ES-I3 (cell line): ENCODE measurements around the gene MYL5.
"Not testable (repeated sequence)": the region's sequence is repeated elsewhere in the genome, so short reads cannot be mapped to it uniquely, and the experiment has no call there.

ENCODE experiments used
- H3K36me3 ChIP-seq: 2 replicates; pipeline ENCODE4 v1.6.1; 2013; ENCODE audit warnings: mild to moderate bottlenecking, low read length, control low read depth, moderate library complexity; ENCODE audit not compliant: insufficient read depth
- H3K4me1 ChIP-seq: 2 replicates; pipeline ENCODE4 v1.6.1; 2013; ENCODE audit warnings: mild to moderate bottlenecking, control low read depth, low read length; ENCODE audit not compliant: insufficient read depth
- H3K9ac ChIP-seq: 2 replicates; pipeline ENCODE4 v1.6.1; 2013; ENCODE audit warnings: low read depth, mild to moderate bottlenecking, low read length, moderate library complexity
- H3K9me3 ChIP-seq: 2 replicates; pipeline ENCODE4 v1.6.1; 2013; ENCODE audit warnings: mild to moderate bottlenecking, low read length, moderate library complexity; ENCODE audit not compliant: control insufficient read depth, insufficient read depth

Gene MYL5

GRCh38 chr4:666822-667544 lies 7.4 kb upstream of the MYL5 start:
- Histone ChIP-seq H3K9me3 (no peaks in the 10 kb centered on the region), H3K4me1 (no peaks in the 10 kb centered on the region), H3K9ac (no peak overlapping the region), H3K36me3 (no peaks in the 10 kb centered on the region)

- no peaks in the 10 kb centered on the region for H3K4me1 ChIP-seq
- no peaks in the 10 kb centered on the region for H3K36me3 ChIP-seq
- no peak overlapping the region for H3K9ac ChIP-seq
- H3K9me3 ChIP-seq, result no peaks in the 10 kb centered on the region
These were observed 6.8 kb upstream of the MYL5 start for GRCh38 chr4:667545-667925.

- H3K9ac ChIP-seq, H3K9me3 ChIP-seq, H3K36me3 ChIP-seq, H3K4me1 ChIP-seq: not testable (repeated sequence)
These were observed 6.1 kb upstream of the MYL5 start for GRCh38 chr4:668219-668618.

GRCh38 chr4:669806-670559 lies 4.4 kb upstream of the MYL5 start:
- H3K36me3 ChIP-seq, H3K9ac ChIP-seq, H3K4me1 ChIP-seq, H3K9me3 ChIP-seq: not testable (repeated sequence)

- Histone ChIP-seq H3K4me1 (no peaks in the 10 kb centered on the region; the same call in 1 of the 2 replicates), H3K36me3 (no peaks in the 10 kb centered on the region; the same call in 1 of the 2 replicates), H3K9ac (no peak overlapping the region), H3K9me3 (no peaks in the 10 kb centered on the region)
These were observed 2.6 kb upstream of the MYL5 start for GRCh38 chr4:671769-672168.

GRCh38 chr4:673349-674091 lies 822 bp upstream of the MYL5 start:
- Histone ChIP-seq H3K4me1 (no peaks in the 10 kb centered on the region; the same call in 1 of the 2 replicates), H3K9me3 (no peaks in the 10 kb centered on the region), H3K36me3 (no peaks in the 10 kb centered on the region; the same call in 1 of the 2 replicates), H3K9ac (peak overlapping the region; percentile 61)

GRCh38 chr4:675036-675882 lies 917 bp downstream of the MYL5 start:
- Histone ChIP-seq H3K4me1 (no peaks in the 10 kb centered on the region; the same call in 1 of the 2 replicates), H3K9ac (peak overlapping the region; percentile 96), H3K36me3 (no peaks in the 10 kb centered on the region; the same call in 1 of the 2 replicates), H3K9me3 (no peaks in the 10 kb centered on the region)

GRCh38 chr4:675980-676870 lies 1.9 kb downstream of the MYL5 start:
- Histone ChIP-seq H3K9ac (no peak overlapping the region), H3K4me1 (no peaks in the 10 kb centered on the region; the same call in 1 of the 2 replicates), H3K36me3 (no peaks in the 10 kb centered on the region; the same call in 1 of the 2 replicates), H3K9me3 (no peaks in the 10 kb centered on the region)

- Histone ChIP-seq H3K4me1 (no peaks in the 10 kb centered on the region; the same call in 1 of the 2 replicates), H3K9ac (no peak overlapping the region), H3K9me3 (no peaks in the 10 kb centered on the region), H3K36me3 (no peaks in the 10 kb centered on the region; the same call in 1 of the 2 replicates)
These were observed 2.5 kb downstream of the MYL5 start for GRCh38 chr4:676871-677235.

GRCh38 chr4:677431-678293 lies 3.3 kb downstream of the MYL5 start:
- no peak overlapping the region for H3K9ac ChIP-seq
- H3K36me3 ChIP-seq, result no peaks in the 10 kb centered on the region; the same call in 1 of the 2 replicates
- no peaks in the 10 kb centered on the region for H3K9me3 ChIP-seq
- H3K4me1 ChIP-seq, result no peaks in the 10 kb centered on the region; the same call in 1 of the 2 replicates

- Histone ChIP-seq H3K36me3 (no peaks in the 10 kb centered on the region), H3K4me1 (peaks cover under 1% of the 10 kb centered on the region; the same call in 1 of the 2 replicates), H3K9me3 (no peaks in the 10 kb centered on the region), H3K9ac (no peak overlapping the region)
These were observed 4.2 kb downstream of the MYL5 start for GRCh38 chr4:678331-679103.

- Histone ChIP-seq H3K9ac (no peak overlapping the region), H3K9me3 (no peaks in the 10 kb centered on the region), H3K36me3 (no peaks in the 10 kb centered on the region), H3K4me1 (peaks cover 5% of the 10 kb centered on the region; the same call in 1 of the 2 replicates)
These were observed 4.8 kb downstream of the MYL5 start for GRCh38 chr4:679104-679481.
